Thyroid gland (tissue), 4 donors: Measurements from ENCODE around the gene ZNF337.
"Not testable (repeated sequence)": the region's sequence is repeated elsewhere in the genome, so short reads cannot be mapped to it uniquely, and the experiment has no call there.

ENCODE experiments used
- CTCF ChIP-seq, 6 experiments: fragments of 200-600 bp in 3 of 6; fragments of 450-650 bp in 3 of 6; sonication (generic) in 3 of 6; IDR thresholded peaks; one replicate each; pipeline ENCODE4 v1.5.1; 2016 to 2019; ENCODE audit warnings: antibody characterized with exemption in 6 of 6, mild to moderate bottlenecking in 2 of 6, inconsistent platforms in 1 of 6, moderate library complexity in 1 of 6
- POLR2A ChIP-seq, 2 donors: fragments of 450-650 bp; IDR thresholded peaks; one replicate each; pipeline ENCODE4 v1.6.1; 2017; ENCODE audit warnings: antibody characterized with exemption in 2 of 2, mild to moderate bottlenecking in 2 of 2, moderate library complexity in 1 of 2

GRCh38 chr20:25718896-25719809 is 22.5 kb upstream of the ZNF337 start:
- TF ChIP-seq CTCF, POLR2A (IDR thresholded peaks at IDR 0.05): not testable (repeated sequence)
